ENCODE results near the gene ZNF778.

- no peak for TF ChIP-seq POLR2AphosphoS5 (IDR thresholded peaks at IDR 0.05)
- TF ChIP-seq, protein P1, sequence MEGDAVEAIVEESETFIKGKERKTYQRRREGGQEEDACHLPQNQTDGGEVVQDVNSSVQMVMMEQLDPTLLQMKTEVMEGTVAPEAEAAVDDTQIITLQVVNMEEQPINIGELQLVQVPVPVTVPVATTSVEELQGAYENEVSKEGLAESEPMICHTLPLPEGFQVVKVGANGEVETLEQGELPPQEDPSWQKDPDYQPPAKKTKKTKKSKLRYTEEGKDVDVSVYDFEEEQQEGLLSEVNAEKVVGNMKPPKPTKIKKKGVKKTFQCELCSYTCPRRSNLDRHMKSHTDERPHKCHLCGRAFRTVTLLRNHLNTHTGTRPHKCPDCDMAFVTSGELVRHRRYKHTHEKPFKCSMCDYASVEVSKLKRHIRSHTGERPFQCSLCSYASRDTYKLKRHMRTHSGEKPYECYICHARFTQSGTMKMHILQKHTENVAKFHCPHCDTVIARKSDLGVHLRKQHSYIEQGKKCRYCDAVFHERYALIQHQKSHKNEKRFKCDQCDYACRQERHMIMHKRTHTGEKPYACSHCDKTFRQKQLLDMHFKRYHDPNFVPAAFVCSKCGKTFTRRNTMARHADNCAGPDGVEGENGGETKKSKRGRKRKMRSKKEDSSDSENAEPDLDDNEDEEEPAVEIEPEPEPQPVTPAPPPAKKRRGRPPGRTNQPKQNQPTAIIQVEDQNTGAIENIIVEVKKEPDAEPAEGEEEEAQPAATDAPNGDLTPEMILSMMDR (IDR thresholded peaks at IDR 0.05) = no peak
- no peak for TF ChIP-seq EP300 (IDR thresholded peaks at IDR 0.05)
These were observed 41.3 kb upstream of the ZNF778 start for GRCh38 chr16:89176147-89176690.

All from esophagus muscularis mucosa (tissue), 4 donors.